HUES48 (cell line): ENCODE measurements around the gene UQCRFS1.
"Not testable (repeated sequence)": the region's sequence is repeated elsewhere in the genome, so short reads cannot be mapped to it uniquely, and the experiment has no call there.

Experiments used
- H3K27ac ChIP-seq: one replicate; pipeline ENCODE4 v1.7.0; 2013; ENCODE audit warnings: low read depth, low read length, inconsistent platforms
- H3K27me3 ChIP-seq: 2 replicates; pipeline ENCODE4 v1.6.1; 2013; ENCODE audit warnings: mild to moderate bottlenecking, low read length; ENCODE audit not compliant: control insufficient read depth, insufficient read depth
- H3K36me3 ChIP-seq: 2 replicates; pipeline ENCODE4 v1.6.1; 2013; ENCODE audit warnings: low read length; ENCODE audit not compliant: control insufficient read depth, insufficient read depth
- H3K4me1 ChIP-seq: 2 replicates; pipeline ENCODE4 v1.6.1; 2013; ENCODE audit warnings: mild to moderate bottlenecking, low read length; ENCODE audit not compliant: control insufficient read depth, insufficient read depth
- H3K4me3 ChIP-seq: 2 replicates; pipeline ENCODE4 v1.5.1; 2013; ENCODE audit warnings: mild to moderate bottlenecking, low read depth, low read length
- H3K9ac ChIP-seq: 2 replicates; pipeline ENCODE4 v1.6.1; 2013; ENCODE audit warnings: mild to moderate bottlenecking, low read depth, low read length, moderate library complexity
- H3K9me3 ChIP-seq: 2 replicates; pipeline ENCODE4 v1.6.1; 2013; ENCODE audit warnings: low read length; ENCODE audit not compliant: control insufficient read depth, insufficient read depth

The UQCRFS1 gene

GRCh38 chr19:29212648-29213573, at the start of gene UQCRFS1:
UQCRFS1 (minus strand) TSS chr19:29213151; CDS start chr19:29213118, 33 bp downstream.
- H3K4me3 ChIP-seq = peak within 1 kb of the TSS; percentile 99
- peak within 1 kb of the TSS; percentile 78 for H3K27ac ChIP-seq
- peak within 1 kb of the TSS; percentile 89 for H3K9ac ChIP-seq
- H3K4me1 ChIP-seq = peaks cover 24% of the 10 kb centered on the region
- H3K27me3 ChIP-seq = no peaks in the 10 kb centered on the region
- no peaks in the 10 kb centered on the region for H3K9me3 ChIP-seq
- H3K36me3 ChIP-seq = peaks cover 12% of the 10 kb centered on the region

GRCh38 chr19:29262085-29262484, 49.1 kb upstream of the UQCRFS1 start:
- Histone ChIP-seq H3K27me3 (no peaks in the 10 kb centered on the region), H3K36me3 (no peaks in the 10 kb centered on the region), H3K9ac (no peak overlapping the region), H3K9me3 (no peaks in the 10 kb centered on the region), H3K4me3 (no peak overlapping the region), H3K27ac (no peak overlapping the region), H3K4me1 (no peaks in the 10 kb centered on the region)

- no peaks in the 10 kb centered on the region for H3K36me3 ChIP-seq
- no peaks in the 10 kb centered on the region for H3K27me3 ChIP-seq
- H3K27ac ChIP-seq = no peak overlapping the region
- no peak overlapping the region for H3K4me3 ChIP-seq
- no peaks in the 10 kb centered on the region for H3K4me1 ChIP-seq
- H3K9me3 ChIP-seq = no peaks in the 10 kb centered on the region
- no peak overlapping the region for H3K9ac ChIP-seq
These were observed 47.7 kb upstream of the UQCRFS1 start for GRCh38 chr19:29260477-29261317.

GRCh38 chr19:29259867-29260281, 46.9 kb upstream of the UQCRFS1 start:
- Histone ChIP-seq H3K9ac (no peak overlapping the region), H3K36me3 (no peaks in the 10 kb centered on the region), H3K27me3 (no peaks in the 10 kb centered on the region), H3K27ac (no peak overlapping the region), H3K4me3 (no peak overlapping the region), H3K9me3 (no peaks in the 10 kb centered on the region), H3K4me1 (no peaks in the 10 kb centered on the region)

GRCh38 chr19:29259153-29259552, 46.2 kb upstream of the UQCRFS1 start:
- no peak overlapping the region for H3K4me3 ChIP-seq
- H3K27me3 ChIP-seq = no peaks in the 10 kb centered on the region
- no peaks in the 10 kb centered on the region for H3K9me3 ChIP-seq
- no peaks in the 10 kb centered on the region for H3K4me1 ChIP-seq
- H3K27ac ChIP-seq = no peak overlapping the region
- no peak overlapping the region for H3K9ac ChIP-seq
- H3K36me3 ChIP-seq = no peaks in the 10 kb centered on the region

GRCh38 chr19:29256516-29256915, 43.6 kb upstream of the UQCRFS1 start:
- H3K4me1 ChIP-seq = no peaks in the 10 kb centered on the region
- no peak overlapping the region for H3K9ac ChIP-seq
- H3K27me3 ChIP-seq = no peaks in the 10 kb centered on the region
- no peak overlapping the region for H3K27ac ChIP-seq
- no peaks in the 10 kb centered on the region for H3K9me3 ChIP-seq
- no peaks in the 10 kb centered on the region for H3K36me3 ChIP-seq
- no peak overlapping the region for H3K4me3 ChIP-seq

GRCh38 chr19:29255912-29256311, 43.0 kb upstream of the UQCRFS1 start:
- no peaks in the 10 kb centered on the region for H3K27me3 ChIP-seq
- no peak overlapping the region for H3K27ac ChIP-seq
- H3K4me3 ChIP-seq = no peak overlapping the region
- H3K4me1 ChIP-seq = no peaks in the 10 kb centered on the region
- H3K9ac ChIP-seq = no peak overlapping the region
- H3K36me3 ChIP-seq = no peaks in the 10 kb centered on the region
- H3K9me3 ChIP-seq = no peaks in the 10 kb centered on the region

- Histone ChIP-seq H3K4me3 (no peak overlapping the region), H3K36me3 (no peaks in the 10 kb centered on the region), H3K4me1 (no peaks in the 10 kb centered on the region), H3K27me3 (no peaks in the 10 kb centered on the region), H3K27ac (no peak overlapping the region), H3K9me3 (no peaks in the 10 kb centered on the region), H3K9ac (no peak overlapping the region)
These were observed 42.1 kb upstream of the UQCRFS1 start for GRCh38 chr19:29255006-29255405.

- H3K9ac ChIP-seq, H3K9me3 ChIP-seq, H3K4me3 ChIP-seq: not testable (repeated sequence)
These were observed 36.8 kb upstream of the UQCRFS1 start for GRCh38 chr19:29249798-29250197.

GRCh38 chr19:29248332-29248844, 35.4 kb upstream of the UQCRFS1 start:
- no peak overlapping the region for H3K9ac ChIP-seq
- H3K27ac ChIP-seq = no peak overlapping the region
- no peaks in the 10 kb centered on the region for H3K27me3 ChIP-seq
- no peaks in the 10 kb centered on the region for H3K36me3 ChIP-seq
- H3K9me3 ChIP-seq = no peaks in the 10 kb centered on the region
- H3K4me3 ChIP-seq = no peak overlapping the region
- no peaks in the 10 kb centered on the region for H3K4me1 ChIP-seq

More at GRCh38 chr19:29249798-29250197, 36.8 kb upstream of the UQCRFS1 start:
- H3K36me3 ChIP-seq, H3K27ac ChIP-seq, H3K4me1 ChIP-seq, H3K27me3 ChIP-seq: not testable (repeated sequence)

GRCh38 chr19:29247872-29248271, 34.9 kb upstream of the UQCRFS1 start:
- Histone ChIP-seq H3K4me1 (no peaks in the 10 kb centered on the region), H3K27ac (no peak overlapping the region), H3K9me3 (no peaks in the 10 kb centered on the region), H3K9ac (no peak overlapping the region), H3K27me3 (no peaks in the 10 kb centered on the region), H3K36me3 (no peaks in the 10 kb centered on the region), H3K4me3 (no peak overlapping the region)
